Measurements from ENCODE around the gene DPH6.

GRCh38 chr15:35565901-35566300 lies 19.9 kb upstream of the DPH6 start:
- TF ChIP-seq ZNF8 (CRISPR knock-in tag; IDR thresholded peaks at IDR 0.05) = no peak
- no peak for TF ChIP-seq PATZ1 (CRISPR knock-in tag; IDR thresholded peaks at IDR 0.05; ENCODE audit: borderline replicate concordance)
- no peak for TF ChIP-seq ZFP3 (CRISPR knock-in tag; IDR thresholded peaks at IDR 0.05)
- no peak for TF ChIP-seq SNAI2 (CRISPR knock-in tag; IDR thresholded peaks at IDR 0.05)
- TF ChIP-seq, protein P1, sequence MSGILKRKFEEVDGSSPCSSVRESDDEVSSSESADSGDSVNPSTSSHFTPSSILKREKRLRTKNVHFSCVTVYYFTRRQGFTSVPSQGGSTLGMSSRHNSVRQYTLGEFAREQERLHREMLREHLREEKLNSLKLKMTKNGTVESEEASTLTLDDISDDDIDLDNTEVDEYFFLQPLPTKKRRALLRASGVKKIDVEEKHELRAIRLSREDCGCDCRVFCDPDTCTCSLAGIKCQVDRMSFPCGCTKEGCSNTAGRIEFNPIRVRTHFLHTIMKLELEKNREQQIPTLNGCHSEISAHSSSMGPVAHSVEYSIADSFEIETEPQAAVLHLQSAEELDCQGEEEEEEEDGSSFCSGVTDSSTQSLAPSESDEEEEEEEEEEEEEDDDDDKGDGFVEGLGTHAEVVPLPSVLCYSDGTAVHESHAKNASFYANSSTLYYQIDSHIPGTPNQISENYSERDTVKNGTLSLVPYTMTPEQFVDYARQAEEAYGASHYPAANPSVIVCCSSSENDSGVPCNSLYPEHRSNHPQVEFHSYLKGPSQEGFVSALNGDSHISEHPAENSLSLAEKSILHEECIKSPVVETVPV (CRISPR knock-in tag; IDR thresholded peaks at IDR 0.05) = no peak
